GM15510 (cell line): ENCODE measurements around the gene NUDT3.
A peak's percentile ranks its signal among the peaks of the same experiment; 100 is the strongest.

ENCODE experiments used
- POLR2A ChIP-seq: IDR thresholded peaks from 3 replicates; pipeline ENCODE4 v1.6.1; 2011; ENCODE audit warnings: borderline replicate concordance; ENCODE audit not compliant: insufficient read length; ENCODE audit errors: extremely low read depth

Gene NUDT3

DNA sequence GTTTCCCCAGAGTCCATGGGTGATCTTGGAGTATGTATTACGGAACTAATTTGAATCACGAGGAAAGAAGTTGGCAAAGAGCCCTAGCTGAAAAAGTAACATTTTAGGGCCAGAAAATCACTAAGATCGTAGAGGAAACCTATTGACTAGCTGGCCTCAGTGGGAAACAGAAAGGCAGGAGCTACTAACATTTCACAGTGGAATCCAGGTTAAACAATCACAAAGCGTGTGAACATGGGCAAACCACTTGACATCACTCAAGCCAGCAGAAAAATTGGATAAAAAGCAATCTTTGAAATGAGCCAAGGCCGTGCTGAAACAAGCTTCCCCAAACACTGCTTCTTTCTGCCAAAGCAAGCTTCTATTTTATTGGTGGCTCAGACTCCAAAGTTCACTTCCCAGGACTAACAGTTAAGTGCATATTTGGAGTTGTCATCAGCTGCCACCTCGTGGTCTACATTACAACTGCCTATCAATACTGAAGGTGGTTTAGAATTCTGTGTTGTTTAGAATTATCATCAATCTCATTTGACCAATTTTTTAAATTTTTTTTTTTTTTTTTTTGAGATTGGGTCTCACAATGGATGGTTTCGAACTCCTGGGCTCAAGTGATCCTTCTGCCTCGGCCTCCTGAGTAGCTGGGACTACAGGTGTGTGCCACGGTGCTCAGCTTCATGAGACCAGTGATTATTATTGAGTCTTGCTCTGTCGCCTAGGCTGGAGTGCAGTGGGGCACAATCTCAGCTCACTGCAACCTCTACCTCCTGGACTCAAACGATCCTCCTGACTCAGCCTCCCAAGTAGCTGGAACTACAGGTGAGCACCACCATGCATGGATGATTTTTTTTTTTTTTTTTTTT lies 22.8 kb upstream of the NUDT3 start:
- no peak for TF ChIP-seq POLR2A

DNA sequence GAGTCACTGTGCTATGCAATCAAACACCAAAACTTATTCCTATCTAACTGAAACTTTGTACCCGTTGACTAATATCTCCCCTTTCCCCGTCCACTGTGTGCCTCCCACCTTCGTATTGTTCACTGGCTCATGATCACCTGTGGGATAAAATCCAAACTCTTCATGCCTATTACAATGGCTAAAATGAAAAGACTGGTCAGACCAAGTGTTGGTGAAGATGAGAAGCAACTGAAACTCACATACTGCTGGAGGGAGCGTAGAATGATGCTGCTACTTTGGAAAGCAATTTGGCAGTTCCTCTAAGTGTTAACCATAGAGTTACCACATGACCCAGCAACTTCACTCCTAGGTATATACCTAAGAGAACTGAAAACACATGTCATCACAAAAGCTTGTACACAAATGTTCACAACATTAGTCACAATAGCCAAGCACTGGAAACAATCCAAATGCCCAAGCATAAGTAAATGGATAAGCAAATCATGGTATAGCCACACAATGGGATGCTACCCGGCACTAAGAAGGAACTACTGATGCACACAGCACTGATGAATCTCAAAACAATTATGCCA lies 20.3 kb upstream of the NUDT3 start:
- no peak for TF ChIP-seq POLR2A

DNA sequence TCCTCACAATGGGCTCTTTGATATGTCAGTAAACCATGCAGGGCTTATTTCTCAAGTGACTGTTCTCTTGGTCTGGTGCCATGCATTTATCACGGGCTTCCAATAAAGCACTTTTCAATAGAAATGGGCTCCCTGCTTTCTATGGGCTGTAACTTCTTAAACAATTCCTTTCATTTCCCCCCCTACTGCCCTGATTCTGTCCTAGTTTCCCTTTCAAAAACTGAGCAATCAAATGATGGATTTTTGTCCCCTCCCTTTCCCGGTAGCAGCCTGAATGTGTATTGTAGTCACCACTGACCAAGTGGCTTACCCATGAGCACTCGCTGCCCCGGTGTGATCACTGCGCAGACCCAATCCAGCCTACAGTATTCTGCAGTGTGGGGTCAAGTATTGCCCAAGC lies 19.5 kb upstream of the NUDT3 start:
- TF ChIP-seq POLR2A = no peak

DNA sequence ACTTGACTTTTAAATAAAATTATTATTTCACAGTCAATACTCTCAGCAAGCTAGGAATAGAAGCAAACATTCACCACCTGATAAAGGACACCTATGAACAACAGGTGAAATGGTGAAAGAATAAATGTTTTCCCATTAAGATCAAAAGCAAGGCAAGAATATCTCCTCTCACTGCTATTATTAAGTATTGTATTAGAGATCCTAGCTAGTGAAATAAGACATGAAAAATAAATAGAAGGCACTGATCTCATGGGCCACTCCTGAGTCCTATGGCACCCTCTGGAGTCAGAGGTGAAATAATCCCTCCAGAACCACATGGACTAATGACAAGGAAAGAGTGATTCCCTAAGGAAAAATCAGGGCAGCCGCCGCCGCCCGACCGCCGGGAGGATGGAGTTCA lies 4.0 kb upstream of the NUDT3 start:
- no peak for TF ChIP-seq POLR2A

DNA sequence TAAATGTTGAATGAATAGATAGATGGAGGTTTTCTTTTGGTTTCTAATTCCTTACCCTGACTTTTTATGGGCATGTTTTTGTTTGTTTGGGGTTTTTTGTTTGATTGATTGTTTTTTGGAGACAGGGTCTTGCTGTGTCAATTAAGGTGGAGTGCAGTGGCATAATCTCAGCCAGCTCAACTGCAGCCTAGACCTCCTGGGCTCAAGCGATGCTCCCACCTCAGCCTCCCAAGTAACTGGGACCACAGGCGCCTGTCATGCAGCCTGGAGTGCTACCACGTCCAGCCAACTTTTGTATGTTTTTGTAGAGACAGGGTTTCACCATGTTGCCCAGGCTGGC lies 1.5 kb upstream of the NUDT3 start:
- TF ChIP-seq POLR2A = no peak

DNA sequence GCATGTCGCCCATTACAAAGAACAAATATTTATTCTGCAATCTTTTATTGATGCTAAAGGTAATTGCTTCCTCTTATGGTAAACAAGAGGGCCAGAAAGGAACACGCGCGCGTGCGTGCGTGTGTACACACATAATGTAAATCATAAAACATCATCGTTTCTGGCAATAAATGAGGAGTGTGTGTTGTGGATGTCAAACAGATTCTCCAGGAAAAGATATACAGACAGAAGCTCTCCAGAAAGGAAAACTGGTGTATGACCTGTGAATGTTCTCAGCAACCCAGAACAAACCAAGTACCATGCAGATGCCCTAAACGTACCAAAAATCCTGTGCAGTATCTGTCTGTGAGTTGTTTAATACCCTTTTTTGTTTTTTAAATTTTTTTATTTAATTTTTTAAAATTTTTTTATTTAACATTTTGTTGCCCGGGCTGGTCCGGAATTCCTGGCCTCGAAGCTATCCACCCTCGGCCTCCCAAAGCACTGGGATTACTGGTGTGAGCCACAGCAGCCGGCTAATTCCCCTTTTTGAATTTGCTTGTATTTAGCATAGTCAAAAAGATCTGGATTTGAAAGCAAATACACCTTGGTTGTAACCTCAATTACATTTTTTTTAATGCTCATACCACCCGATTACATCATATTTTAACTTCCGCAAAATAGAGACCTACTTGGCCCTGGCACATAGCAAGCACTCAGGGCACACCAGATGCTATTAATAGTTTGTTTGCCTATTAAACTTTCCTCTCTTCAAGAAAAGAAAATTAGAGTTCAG lies 909 bp upstream of the NUDT3 start:
- TF ChIP-seq POLR2A = no peak

DNA sequence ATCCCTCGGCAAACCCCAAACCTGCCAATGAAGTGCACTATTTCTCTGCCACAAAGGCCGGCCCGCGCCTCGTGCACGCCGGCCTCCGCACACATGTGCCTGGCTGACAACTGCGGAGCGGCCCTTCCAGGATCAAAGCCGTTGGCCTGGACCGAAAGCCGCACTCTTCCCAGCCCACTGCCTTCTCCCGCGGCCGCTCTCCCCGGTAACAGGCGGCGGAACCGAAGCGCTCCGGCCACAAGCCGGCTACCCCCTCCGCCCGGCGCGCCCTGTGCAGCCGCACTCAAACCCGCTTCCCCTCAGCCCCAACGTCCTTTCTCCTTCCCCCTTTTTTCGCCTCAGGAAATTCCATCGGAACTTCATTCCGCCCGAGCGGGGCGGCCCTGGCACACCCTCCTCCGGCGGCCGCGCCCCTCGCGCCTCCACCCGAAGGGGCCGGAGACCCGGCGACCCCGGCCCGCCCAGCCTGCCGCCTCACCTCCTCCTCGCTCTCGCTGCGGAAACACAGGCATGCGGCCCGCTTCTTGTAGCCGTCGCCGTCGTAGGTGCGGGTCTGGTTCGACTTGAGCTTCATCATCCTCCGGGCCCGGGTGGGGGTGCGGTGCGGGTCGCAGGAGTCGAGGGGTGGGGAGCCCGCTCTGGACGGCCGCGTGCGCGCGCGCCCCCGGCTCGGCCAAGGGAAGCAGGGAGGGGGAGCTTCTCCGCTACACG lies 528 bp downstream of the NUDT3 start:
- TF ChIP-seq POLR2A = peak; percentile 48

DNA sequence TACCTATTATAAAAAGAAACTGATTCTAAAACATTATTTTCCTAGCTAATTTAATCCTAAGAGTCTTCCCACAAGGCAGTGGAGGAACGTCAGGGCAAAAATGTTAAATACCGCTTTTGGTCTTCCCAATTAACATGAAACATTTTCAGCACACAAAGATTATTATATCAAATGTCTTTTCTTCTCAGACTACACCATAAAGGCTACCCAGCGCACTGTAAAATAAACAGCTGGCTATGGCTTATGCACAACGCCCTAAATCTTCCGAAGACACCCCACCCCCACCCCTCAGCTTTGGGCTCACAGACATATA lies 1.0 kb downstream of the NUDT3 start:
- no peak for TF ChIP-seq POLR2A

DNA sequence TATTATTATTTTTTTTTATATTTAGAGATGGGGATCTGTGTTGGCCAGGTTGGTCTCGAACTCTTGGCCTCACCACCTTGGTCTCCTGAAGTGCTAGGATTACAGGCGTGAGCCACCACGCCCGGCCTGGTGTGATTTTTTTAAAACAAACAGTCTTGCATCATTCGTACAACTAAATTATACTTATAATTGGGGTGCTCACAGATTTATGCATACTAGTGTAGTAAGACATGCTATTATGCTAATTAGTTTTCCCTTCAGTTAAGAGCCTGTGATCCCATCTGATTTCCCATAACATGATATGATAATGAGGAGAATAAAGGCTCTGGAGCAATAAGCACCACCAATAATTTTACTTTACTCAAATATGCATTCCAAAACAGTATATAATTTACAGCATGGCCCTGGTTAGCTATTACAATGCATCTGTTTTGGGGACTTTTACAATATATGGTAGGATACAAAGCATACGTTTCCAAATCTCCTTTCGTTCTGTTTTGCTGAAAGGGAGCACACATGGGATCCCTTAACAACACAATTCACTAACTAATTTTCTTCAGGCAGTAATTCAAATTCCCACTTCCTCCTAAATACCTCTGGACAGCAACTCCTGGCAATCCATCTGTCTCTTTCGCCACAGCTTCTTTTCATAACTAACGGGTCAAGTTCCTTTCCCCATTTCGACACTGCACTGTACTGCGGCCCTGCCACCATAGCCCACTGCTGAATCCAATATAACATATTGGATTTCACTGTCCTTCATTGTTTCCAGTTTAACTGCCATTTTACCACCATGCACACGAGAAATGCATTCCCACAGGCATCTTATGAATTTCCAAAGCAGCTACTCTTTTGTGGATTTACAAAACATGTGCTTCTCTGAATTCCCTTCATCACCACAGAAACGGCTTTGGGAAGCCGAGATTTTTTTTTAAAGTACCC lies 1.7 kb downstream of the NUDT3 start:
- TF ChIP-seq POLR2A = no peak

DNA sequence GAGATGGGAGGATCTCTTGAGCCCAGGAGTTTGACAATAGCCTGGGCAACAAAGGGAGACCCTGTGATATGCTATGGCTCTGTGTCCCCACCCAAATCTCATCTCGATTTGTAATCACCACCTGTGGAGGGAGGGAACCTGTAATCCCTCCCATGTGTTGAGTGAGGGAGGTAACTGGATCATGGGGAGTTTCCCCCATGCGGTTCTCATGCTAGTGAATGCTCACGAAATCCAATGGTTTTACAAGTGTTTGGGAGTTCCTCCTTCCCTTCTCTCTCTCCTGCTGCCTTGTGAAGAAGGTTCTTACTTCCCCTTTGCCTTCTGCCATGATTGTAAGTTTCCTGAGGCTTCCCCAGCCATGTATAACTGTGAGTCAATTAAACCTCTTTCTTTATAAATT lies 3.4 kb downstream of the NUDT3 start:
- TF ChIP-seq POLR2A = no peak

DNA sequence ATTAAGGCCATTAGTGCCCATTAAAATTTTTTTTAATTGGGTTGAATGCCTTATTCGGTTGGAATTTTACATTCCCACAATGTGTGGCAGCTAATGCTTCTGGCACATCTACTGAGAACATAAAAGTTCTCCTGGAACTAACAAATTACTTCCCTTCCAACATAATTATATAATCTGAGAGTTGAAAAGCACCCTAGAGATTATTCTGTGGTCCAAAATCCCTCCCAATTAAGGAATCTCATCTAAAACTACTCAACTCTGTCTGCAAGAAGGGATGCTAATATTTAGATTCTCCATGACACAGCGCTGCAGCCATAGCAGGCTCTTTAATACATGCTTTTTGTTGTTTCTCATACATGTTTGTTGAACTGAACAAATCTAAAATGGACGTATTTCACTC lies 4.0 kb downstream of the NUDT3 start:
- no peak for TF ChIP-seq POLR2A

DNA sequence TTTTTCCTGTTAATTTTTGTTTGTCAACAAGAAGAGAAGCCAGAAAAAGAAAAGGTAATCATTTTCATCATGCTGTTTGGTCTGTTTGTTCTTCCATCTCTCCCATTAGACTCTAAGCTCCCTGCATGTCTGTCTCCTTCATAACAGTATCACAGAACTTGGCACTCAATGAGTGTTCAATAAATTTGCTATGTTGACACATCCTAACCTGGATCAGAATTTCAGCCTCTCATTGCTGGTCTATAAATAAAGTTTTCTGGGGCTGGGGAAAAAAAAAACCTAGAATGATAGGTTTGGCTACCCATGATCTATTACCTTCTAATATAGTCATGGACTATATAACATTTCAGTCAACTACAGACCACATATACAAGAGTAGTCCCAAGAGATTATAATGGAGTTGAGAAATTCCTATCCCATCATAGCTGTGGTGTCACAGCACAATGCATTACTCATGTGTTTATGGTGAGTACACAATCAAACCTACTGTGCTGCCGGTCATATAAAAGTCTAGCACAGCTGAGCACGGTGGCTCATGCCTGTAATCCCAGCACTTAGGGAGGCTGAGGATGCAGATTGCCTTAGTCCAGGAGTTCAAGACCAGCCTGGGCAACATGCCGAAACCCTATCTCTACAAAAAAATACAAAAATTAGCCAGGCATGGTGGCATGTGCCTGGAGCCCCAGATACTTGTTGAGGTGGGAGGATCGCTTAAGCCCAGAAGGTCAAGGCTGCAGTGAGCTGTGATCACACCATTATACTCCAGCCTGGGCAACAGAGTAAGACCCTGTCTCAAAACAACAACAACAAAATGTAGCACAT lies 5.9 kb downstream of the NUDT3 start:
- no peak for TF ChIP-seq POLR2A

DNA sequence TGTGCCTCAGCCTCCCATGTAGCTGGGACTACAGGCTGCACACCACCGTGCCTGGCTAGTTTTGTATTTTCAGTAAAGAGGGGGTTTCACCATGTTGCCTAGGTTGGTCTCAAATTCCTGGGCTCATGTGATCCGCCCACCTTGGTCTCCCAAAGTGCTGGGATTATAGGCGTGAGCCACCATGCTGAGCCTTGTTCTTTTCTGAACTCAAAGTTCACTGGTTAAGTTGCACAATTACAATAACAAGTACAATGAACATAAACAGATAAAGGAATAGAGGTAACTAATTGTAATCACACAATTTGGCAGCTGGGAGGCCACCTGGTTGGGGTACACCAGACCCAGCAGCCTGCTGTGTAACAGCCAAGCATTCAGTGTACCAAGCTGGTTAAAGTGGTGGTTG lies 6.7 kb downstream of the NUDT3 start:
- no peak for TF ChIP-seq POLR2A

DNA sequence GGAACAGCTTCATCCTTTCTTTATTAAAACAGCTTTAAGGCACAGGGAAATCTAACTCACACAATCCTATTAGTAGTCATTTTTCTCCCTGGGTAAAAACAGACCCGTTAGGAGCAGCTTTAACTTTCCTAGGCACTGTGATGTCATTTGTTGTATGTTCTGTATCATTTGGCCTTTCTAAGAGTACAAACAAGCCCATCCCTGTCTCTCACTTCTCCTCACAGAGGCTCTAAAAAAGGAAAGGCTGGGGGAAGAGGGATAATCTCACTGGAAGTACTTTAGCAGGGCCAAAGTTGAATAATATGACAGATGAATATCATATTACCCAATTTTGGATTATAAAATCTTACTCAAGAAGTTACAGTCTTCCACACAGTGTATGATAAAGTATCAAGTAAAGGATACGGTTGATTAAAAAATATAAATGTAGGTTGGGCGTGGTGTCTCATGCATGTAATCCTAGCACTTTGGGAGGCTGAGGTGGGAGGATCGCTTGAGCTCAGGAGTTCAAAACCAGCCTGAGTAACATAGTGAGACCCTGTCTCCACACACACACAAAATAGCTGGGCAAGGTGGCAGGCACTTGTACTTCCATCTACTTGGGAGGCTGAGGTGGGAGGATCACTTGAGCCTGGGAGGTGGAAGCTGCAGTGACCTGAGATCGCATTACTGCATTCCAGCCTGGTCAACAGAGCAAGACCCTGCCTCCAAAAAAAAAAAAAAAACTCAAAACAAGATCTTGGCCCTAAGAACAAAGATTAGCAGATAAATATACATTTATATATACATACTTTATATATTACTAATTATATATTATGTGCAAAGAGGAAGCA lies 7.9 kb downstream of the NUDT3 start:
- no peak for TF ChIP-seq POLR2A
